ENCODE measurements around the gene TMPO.

DNA sequence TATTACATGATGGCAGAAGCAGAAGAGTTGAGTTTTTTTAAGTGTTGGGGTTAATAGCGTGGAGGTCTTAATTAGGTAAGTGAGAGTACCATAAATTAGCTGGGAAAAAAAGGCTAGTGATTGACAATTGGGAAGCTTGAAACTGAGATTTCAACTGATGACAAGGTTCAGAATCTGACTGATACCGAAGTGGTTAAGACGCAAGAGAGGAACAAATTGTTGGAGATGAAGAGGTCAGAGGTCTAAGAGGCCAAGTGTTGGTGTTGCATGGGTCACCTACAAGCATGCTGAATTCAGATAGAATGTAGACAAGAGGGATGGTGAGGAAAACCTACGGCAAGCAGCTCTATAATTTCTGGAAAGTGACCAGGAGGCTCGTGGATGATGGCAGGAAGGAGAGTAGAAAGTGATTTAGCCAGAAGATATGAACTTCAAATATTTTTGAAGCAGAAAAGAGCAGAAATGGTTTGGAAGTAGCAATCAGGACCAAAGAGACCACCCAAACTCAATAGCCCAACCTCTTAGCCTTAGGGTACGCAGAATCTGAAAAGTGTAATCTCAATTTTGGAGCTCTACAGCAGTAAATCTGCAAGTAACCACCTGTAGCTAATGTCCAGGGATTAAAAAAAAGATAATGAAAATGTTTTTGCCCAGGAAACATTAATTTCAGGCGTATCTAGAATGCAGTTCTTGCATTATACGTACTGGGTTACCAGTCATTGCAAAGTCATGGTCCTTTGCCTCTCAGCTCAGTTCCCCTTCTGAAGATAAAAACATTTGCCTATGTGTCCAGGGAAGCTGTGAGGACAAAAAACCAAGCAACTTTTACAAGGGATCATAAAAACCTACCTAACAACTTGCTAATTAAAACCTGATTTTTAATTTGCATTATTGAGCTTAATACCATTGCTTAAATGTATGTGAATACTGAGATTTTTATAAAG is 1.7 kb upstream of the TMPO start:
- TF ChIP-seq JUND (IDR thresholded peaks at IDR 0.05) = no peak
- TF ChIP-seq, protein P1, sequence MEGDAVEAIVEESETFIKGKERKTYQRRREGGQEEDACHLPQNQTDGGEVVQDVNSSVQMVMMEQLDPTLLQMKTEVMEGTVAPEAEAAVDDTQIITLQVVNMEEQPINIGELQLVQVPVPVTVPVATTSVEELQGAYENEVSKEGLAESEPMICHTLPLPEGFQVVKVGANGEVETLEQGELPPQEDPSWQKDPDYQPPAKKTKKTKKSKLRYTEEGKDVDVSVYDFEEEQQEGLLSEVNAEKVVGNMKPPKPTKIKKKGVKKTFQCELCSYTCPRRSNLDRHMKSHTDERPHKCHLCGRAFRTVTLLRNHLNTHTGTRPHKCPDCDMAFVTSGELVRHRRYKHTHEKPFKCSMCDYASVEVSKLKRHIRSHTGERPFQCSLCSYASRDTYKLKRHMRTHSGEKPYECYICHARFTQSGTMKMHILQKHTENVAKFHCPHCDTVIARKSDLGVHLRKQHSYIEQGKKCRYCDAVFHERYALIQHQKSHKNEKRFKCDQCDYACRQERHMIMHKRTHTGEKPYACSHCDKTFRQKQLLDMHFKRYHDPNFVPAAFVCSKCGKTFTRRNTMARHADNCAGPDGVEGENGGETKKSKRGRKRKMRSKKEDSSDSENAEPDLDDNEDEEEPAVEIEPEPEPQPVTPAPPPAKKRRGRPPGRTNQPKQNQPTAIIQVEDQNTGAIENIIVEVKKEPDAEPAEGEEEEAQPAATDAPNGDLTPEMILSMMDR (IDR thresholded peaks at IDR 0.05; ENCODE audit: low read depth, low read length, missing input control) = no peak
- TF ChIP-seq, protein P2, sequence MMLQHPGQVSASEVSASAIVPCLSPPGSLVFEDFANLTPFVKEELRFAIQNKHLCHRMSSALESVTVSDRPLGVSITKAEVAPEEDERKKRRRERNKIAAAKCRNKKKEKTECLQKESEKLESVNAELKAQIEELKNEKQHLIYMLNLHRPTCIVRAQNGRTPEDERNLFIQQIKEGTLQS (IDR thresholded peaks at IDR 0.05) = no peak
